Activated CD8-positive, alpha-beta T cell treated with anti-CD3 and anti-CD28 coated beads for 36 hours (primary cell): ENCODE results near the gene BRAT1. TPM values are rescaled to one million over a fixed set of nuclear protein-coding genes. Genes with fewer than 3 reads are reported as not detected.
A peak's percentile ranks its signal among the peaks of the same experiment; 100 is the strongest.

Experiments used
- ATAC-seq: fragments of 200-7000 bp; cut with Tn5 transposase; one replicate; pipeline ENCODE4 v1.10.0; 2021; ENCODE audit warnings: mild to moderate bottlenecking, moderate library complexity
- CTCF ChIA-PET: fragments of 350-600 bp; sonication (Branson Sonifier 250); formaldehyde crosslinking; loops from one replicate; lab custom pipeline; 2021; ENCODE audit warnings: antibody characterized with exemption; lab: Charles Lee
- POLR2A ChIA-PET: fragments of 350-600 bp; sonication (Branson Sonifier 250); formaldehyde crosslinking; loops from one replicate; lab custom pipeline; 2021; ENCODE audit warnings: antibody characterized with exemption; lab: Charles Lee
- DNase-seq: peaks from one replicate; pipeline ENCODE4 v3.0.0-alpha.2; 2020
- H3K27ac Mint-ChIP-seq: one replicate; pipeline ENCODE4 v1.8.0; 2021; ENCODE audit warnings: mild to moderate bottlenecking, mixed read lengths
- H3K27me3 Mint-ChIP-seq: one replicate; pipeline ENCODE4 v1.8.0; 2021; ENCODE audit warnings: mixed read lengths
- H3K36me3 Mint-ChIP-seq: one replicate; pipeline ENCODE4 v1.8.0; 2021; ENCODE audit warnings: low read depth, mixed read lengths
- H3K4me1 Mint-ChIP-seq: one replicate; pipeline ENCODE4 v1.8.0; 2021; ENCODE audit warnings: low read depth, mixed read lengths
- H3K4me3 Mint-ChIP-seq: one replicate; pipeline ENCODE4 v1.8.0; 2021; ENCODE audit warnings: mild to moderate bottlenecking, moderate library complexity, mixed read lengths
- H3K9me3 Mint-ChIP-seq: one replicate; pipeline ENCODE4 v1.8.0; 2021; ENCODE audit warnings: mixed read lengths
- intact Hi-C: fragments of 100-400 bp; cut with micrococcal nuclease; formaldehyde crosslinking; loops from one replicate; pipeline ENCODE4 v1.10.0; 2022
- total RNA-seq, 2 experiments: library from RNA; stranded (reverse); gene quantifications; one replicate each; pipeline ENCODE4 v1.2.3, GENCODE V29; 2021
- TF ChIP-seq, protein P1 (sequence below): fragments of 200-600 bp; IDR thresholded peaks from one replicate; pipeline ENCODE4 v1.8.0; 2022; ENCODE audit warnings: antibody characterized with exemption, mild to moderate bottlenecking

The BRAT1 gene
- total RNA-seq, 2 experiments from 2014 or later, result 30.9 to 32.6 TPM

DNA sequence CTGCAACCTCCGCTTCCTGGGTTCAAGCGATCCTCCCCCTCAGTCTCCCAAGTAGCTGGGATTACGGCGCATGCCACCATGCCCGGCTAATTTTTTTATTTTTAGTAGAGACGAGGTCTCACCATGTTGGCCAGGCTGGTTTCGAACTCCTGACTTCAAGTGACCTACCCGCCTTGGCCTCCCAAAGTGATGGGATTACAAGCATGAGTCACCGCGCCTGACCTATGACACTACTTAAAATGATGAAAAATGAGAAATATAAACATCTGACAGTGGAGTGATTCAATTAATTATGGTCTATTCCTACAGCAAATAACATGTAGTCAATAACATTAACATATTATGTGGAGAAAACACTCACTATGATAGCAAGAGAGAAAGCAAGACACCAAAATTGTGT, 2.2 kb downstream of the BRAT1 start:
- Mint-ChIP-seq H3K4me1 (peaks cover 33% of the 10 kb centered on the region), H3K4me3 (peak overlapping the region; percentile 88), H3K27me3 (no peaks in the 10 kb centered on the region), H3K9me3 (no peaks in the 10 kb centered on the region), H3K27ac (peak overlapping the region; percentile 28), H3K36me3 (peaks cover 30% of the 10 kb centered on the region)
- intact Hi-C loops, result loop anchor here (10.0 kb wide), 1 partner anchor 82 kb away; the partner anchor contains the start of gene TTYH3
- ChIA-PET CTCF (interaction anchor here (1.1 to 1.5 kb wide), 3 partner anchors 83 to 213 kb away, joined by 3 read pairs; no protein-coding TSS in a partner anchor), POLR2A (no interaction called here)
- DNase-seq (no peak), ATAC-seq (no peak)
- TF ChIP-seq, protein P1, sequence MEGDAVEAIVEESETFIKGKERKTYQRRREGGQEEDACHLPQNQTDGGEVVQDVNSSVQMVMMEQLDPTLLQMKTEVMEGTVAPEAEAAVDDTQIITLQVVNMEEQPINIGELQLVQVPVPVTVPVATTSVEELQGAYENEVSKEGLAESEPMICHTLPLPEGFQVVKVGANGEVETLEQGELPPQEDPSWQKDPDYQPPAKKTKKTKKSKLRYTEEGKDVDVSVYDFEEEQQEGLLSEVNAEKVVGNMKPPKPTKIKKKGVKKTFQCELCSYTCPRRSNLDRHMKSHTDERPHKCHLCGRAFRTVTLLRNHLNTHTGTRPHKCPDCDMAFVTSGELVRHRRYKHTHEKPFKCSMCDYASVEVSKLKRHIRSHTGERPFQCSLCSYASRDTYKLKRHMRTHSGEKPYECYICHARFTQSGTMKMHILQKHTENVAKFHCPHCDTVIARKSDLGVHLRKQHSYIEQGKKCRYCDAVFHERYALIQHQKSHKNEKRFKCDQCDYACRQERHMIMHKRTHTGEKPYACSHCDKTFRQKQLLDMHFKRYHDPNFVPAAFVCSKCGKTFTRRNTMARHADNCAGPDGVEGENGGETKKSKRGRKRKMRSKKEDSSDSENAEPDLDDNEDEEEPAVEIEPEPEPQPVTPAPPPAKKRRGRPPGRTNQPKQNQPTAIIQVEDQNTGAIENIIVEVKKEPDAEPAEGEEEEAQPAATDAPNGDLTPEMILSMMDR, result no peak

DNA sequence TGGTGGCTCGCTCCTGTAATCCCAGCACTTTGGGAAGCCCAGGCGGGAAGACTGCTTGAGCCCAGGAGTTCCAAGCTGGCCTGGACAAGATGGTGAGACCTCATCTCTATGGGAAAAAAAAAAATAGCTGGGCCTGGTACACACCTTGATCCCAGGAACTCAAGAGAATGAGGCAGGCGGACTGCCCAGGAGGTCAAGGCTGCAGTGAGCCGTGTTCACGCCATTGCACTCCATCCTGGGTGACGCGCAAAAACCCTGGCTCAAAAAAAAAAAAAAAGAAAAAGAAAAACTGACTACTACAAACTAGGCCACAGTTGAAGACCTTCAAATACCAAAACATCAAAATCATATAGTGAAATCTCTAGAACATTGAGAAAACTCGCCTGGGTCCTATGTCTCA, 3.9 kb downstream of the BRAT1 start:
- peaks cover 28% of the 10 kb centered on the region for H3K4me1 Mint-ChIP-seq
- ChIA-PET POLR2A (interaction anchor here (1.0 kb wide), 1 partner anchor 11 kb away, joined by 3 read pairs; no protein-coding TSS in a partner anchor), CTCF (interaction anchor here (1.1 kb wide), 1 partner anchor 82 kb away, joined by 4 read pairs; no protein-coding TSS in a partner anchor)
- H3K36me3 Mint-ChIP-seq, result peaks cover 39% of the 10 kb centered on the region
- no peaks in the 10 kb centered on the region for H3K9me3 Mint-ChIP-seq
- ATAC-seq (no peak), DNase-seq (no peak)
- no peak overlapping the region for H3K4me3 Mint-ChIP-seq
- TF ChIP-seq, protein P1, result no peak
- no peak overlapping the region for H3K27ac Mint-ChIP-seq
- no peaks in the 10 kb centered on the region for H3K27me3 Mint-ChIP-seq
- intact Hi-C loops, result loop anchor here (10.0 kb wide), 1 partner anchor 83 kb away; the partner anchor contains the start of gene TTYH3

DNA sequence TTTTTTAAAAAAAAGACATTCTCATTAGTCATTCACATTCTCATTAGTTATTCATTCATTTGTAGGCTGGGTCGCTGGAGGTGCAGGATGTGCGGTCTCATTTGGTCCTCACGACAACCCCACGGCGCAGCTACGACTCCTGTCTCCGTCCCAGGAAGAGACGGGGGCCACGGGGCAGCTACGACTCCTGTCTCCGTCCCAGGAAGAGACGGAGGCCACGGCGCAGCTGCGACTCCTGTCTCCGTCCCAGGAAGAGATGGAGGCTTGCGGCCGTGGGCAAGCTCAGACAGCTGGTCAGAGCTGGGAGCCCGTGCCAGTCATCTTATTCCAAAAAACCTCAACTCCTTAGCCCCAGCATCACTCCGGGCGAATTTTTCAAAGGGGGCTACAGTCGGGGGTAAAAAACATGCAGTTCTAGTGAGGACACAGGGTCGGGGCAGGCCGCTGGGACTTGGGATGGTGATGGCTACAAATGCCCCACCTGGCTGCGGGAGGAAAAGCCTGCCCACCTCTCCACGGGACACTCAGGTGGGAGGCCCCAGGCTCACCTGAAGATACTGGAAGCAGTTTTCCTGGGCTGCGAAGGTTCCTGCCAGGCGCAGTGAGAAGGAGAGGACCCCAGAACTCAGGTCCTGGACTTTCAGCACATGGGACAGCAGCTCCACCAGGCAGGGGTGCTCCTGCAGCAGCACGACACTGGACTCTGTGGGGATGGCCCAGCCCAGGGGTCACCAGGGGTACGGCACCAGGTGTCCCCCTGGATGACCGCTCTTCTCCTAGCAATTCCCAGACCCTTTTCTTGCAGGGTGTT, 8.3 kb downstream of the BRAT1 start:
- Mint-ChIP-seq H3K4me3 (no peak overlapping the region), H3K4me1 (peaks cover 11% of the 10 kb centered on the region), H3K27ac (no peak overlapping the region), H3K27me3 (no peaks in the 10 kb centered on the region), H3K36me3 (peaks cover 34% of the 10 kb centered on the region), H3K9me3 (no peaks in the 10 kb centered on the region)
- ATAC-seq (no peak), DNase-seq (no peak)
- ChIA-PET CTCF (interaction anchor here (1.3 to 1.7 kb wide), 2 partner anchors 13 to 163 kb away, joined by 3 to 4 read pairs; no protein-coding TSS in a partner anchor), POLR2A (interaction anchor here (1.9 kb wide), 1 partner anchor 12 kb away, joined by 7 read pairs; the partner anchor contains the start of gene IQCE)
- intact Hi-C loops, result no loop called here
- TF ChIP-seq, protein P1, result no peak

DNA sequence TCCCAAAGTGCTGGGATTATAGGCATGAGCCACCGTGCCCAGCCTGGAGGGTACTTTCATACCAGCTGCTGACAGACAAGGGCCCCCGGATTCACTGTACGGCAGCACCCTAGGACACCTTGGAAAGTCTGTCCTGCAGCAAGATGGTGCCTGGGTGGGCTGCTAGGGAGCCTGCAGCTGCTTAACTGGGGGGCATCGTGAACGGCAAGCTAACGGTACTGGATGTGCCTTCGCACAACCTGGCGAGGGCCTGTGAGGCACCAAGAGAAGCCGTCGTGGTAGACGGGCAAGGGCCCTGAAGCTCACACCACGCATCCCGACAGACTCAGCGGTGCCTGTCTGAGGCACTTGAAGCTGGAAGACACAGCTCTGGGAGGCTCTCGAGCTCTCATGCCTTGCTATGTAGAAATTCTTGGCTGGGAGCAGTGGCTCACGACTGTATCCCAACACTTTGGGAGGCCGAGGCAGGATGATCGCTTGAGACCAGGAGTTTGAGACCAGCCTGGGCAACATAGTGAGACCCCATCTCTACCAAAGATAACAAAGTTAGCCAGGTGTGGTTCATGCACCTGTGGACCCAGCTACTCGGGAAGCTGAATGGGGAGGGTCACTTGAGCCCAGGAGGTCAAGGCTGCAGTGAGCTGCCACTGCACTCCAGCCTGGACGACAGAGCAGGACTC, 9.4 kb downstream of the BRAT1 start:
- Mint-ChIP-seq H3K4me1 (peaks cover 8% of the 10 kb centered on the region), H3K9me3 (no peaks in the 10 kb centered on the region), H3K27me3 (no peaks in the 10 kb centered on the region), H3K27ac (no peak overlapping the region), H3K36me3 (peaks cover 30% of the 10 kb centered on the region), H3K4me3 (no peak overlapping the region)
- no peak for ATAC-seq
- TF ChIP-seq, protein P1, result no peak
- intact Hi-C loops, result no loop called here
- DNase-seq, result no peak
- ChIA-PET CTCF (interaction anchor here (1.0 kb wide), 1 partner anchor 63 kb away, joined by 4 read pairs; no protein-coding TSS in a partner anchor), POLR2A (interaction anchor here (1.2 kb wide), 1 partner anchor 168 kb away, joined by 3 read pairs; no protein-coding TSS in a partner anchor)
